GM23338 (cell line): ENCODE data around the gene PTER. TPM values are rescaled to one million over a fixed set of nuclear protein-coding genes. Genes with fewer than 3 reads are reported as not detected.
A peak's percentile ranks its signal among the peaks of the same experiment; 100 is the strongest.

Source experiments
- ATAC-seq: fragments of 200-7000 bp; cut with Tn5 transposase; 3 replicates; pipeline ENCODE4 v1.9.1; 2020
- DNase-seq: peaks from one replicate; pipeline ENCODE4 v3.0.0-alpha.2; 2015; ENCODE audit warnings: low spot score
- H2AFZ ChIP-seq: fragments of 200-600 bp; sonication (generic); 2 replicates; pipeline ENCODE4 v1.8.0; 2016; ENCODE audit warnings: antibody characterized with exemption, mild to moderate bottlenecking, moderate library complexity
- H3F3A ChIP-seq: fragments of 200-600 bp; sonication (generic); replicated peaks from 2 replicates; pipeline ENCODE4 v1.8.0; 2017; ENCODE audit warnings: antibody characterized with exemption, mixed run types, low read depth
- H3K27ac ChIP-seq: fragments of 200-600 bp; sonication (generic); 2 replicates; pipeline ENCODE4 v1.6.1; 2016; ENCODE audit warnings: low read depth
- H3K27me3 ChIP-seq: fragments of 200-600 bp; sonication (generic); 2 replicates; pipeline ENCODE4 v1.8.0; 2016; ENCODE audit warnings: mild to moderate bottlenecking, mixed run types, moderate library complexity; ENCODE audit not compliant: insufficient read depth
- H3K36me3 ChIP-seq: fragments of 200-600 bp; sonication (generic); 2 replicates; pipeline ENCODE4 v1.8.0; 2016; ENCODE audit warnings: mild to moderate bottlenecking; ENCODE audit not compliant: insufficient read depth
- H3K4me1 ChIP-seq: fragments of 200-600 bp; sonication (generic); 2 replicates; pipeline ENCODE4 v1.8.0; 2016; ENCODE audit warnings: mild to moderate bottlenecking, moderate library complexity; ENCODE audit not compliant: insufficient read depth
- H3K4me2 ChIP-seq: fragments of 200-600 bp; sonication (generic); 2 replicates; pipeline ENCODE4 v1.7.1; 2017; ENCODE audit warnings: mixed run types
- H3K4me3 ChIP-seq: fragments of 200-600 bp; sonication (generic); 2 replicates; pipeline ENCODE4 v1.6.1; 2016; ENCODE audit warnings: mixed run types
- H3K79me2 ChIP-seq: fragments of 200-600 bp; sonication (generic); replicated peaks from 2 replicates; pipeline ENCODE4 v1.8.0; 2017; ENCODE audit warnings: mild to moderate bottlenecking; ENCODE audit not compliant: insufficient read depth
- H3K9me2 ChIP-seq: fragments of 200-600 bp; sonication (generic); 2 replicates; pipeline ENCODE4 v1.8.0; 2017; ENCODE audit not compliant: insufficient read depth
- H4K20me1 ChIP-seq: fragments of 200-600 bp; sonication (generic); replicated peaks from 2 replicates; pipeline ENCODE4 v1.8.0; 2017; ENCODE audit warnings: mild to moderate bottlenecking; ENCODE audit not compliant: insufficient read depth
- H3K27ac Mint-ChIP-seq: 2 replicates; pipeline ENCODE4 v1.8.0; 2020; ENCODE audit warnings: inconsistent platforms, mild to moderate bottlenecking, moderate library complexity, mixed read lengths
- H3K27me3 Mint-ChIP-seq: 3 replicates; pipeline ENCODE4 v1.8.0; 2022; ENCODE audit warnings: low read depth, mild to moderate bottlenecking, moderate library complexity, mixed read lengths, inconsistent platforms; ENCODE audit not compliant: insufficient read depth, poor library complexity
- H3K36me3 Mint-ChIP-seq: 3 replicates; pipeline ENCODE4 v1.8.0; 2021; ENCODE audit warnings: low read depth, mild to moderate bottlenecking, inconsistent platforms, moderate library complexity, mixed read lengths
- H3K4me1 Mint-ChIP-seq: 3 replicates; pipeline ENCODE4 v1.8.0; 2020; ENCODE audit warnings: mild to moderate bottlenecking, inconsistent platforms, mixed read lengths
- H3K4me3 Mint-ChIP-seq: 3 replicates; pipeline ENCODE4 v1.8.0; 2021; ENCODE audit warnings: moderate library complexity, mild to moderate bottlenecking, inconsistent platforms, mixed read lengths
- H3K9me3 Mint-ChIP-seq: 3 replicates; pipeline ENCODE4 v1.8.0; 2020; ENCODE audit warnings: moderate library complexity, mild to moderate bottlenecking, inconsistent platforms, mixed read lengths
- CREB1 ChIP-seq: fragments of 250-450 bp; sonication (Bioruptor Pico); IDR thresholded peaks from 2 replicates; pipeline ENCODE4 v1.5.0; 2020; ENCODE audit warnings: low read depth, mild to moderate bottlenecking, moderate library complexity
- EZH2 ChIP-seq: fragments of 200-600 bp; sonication (generic); IDR thresholded peaks from one replicate; pipeline ENCODE4 v1.8.0; 2017; ENCODE audit warnings: antibody characterized with exemption, mild to moderate bottlenecking, low read depth; ENCODE audit not compliant: unreplicated experiment
- NANOG ChIP-seq: IDR thresholded peaks from 2 replicates; pipeline ENCODE4 v1.6.1; 2016; ENCODE audit warnings: antibody characterized with exemption, borderline replicate concordance
- ZNF331 ChIP-seq: fragments of 250-450 bp; sonication (Bioruptor Pico); IDR thresholded peaks from 2 replicates; pipeline ENCODE4 v1.5.0; 2020; ENCODE audit warnings: low read depth, mild to moderate bottlenecking, moderate library complexity
- polyA plus RNA-seq: library from polyadenylated mRNA; unstranded; fragments of >200 nt; fragmentation: Nextera tagmentation; extraction: Ambion mirVana; gene quantifications from 2 replicates; pipeline ENCODE4 v1.2.1, GENCODE V29; 2016
- total RNA-seq: library from RNA; depleted of rRNA; stranded (reverse); fragments of >200 nt; shearing (Covaris generic); gene quantifications from 2 replicates; pipeline ENCODE4 v1.2.3, GENCODE V29; 2014
- TF ChIP-seq, protein P1 (sequence below), 2 experiments: fragments of 200-600 bp in 1 of 2; sonication (generic) in 1 of 2; conservative IDR thresholded peaks; 2 replicates each; pipeline versions ENCODE4 v1.5.1 to v1.6.1; 2016 to 2017; ENCODE audit warnings: antibody characterized with exemption in 2 of 2, low read depth in 2 of 2, mild to moderate bottlenecking in 2 of 2, moderate library complexity in 1 of 2

Gene PTER
- total and polyA plus RNA-seq, 2 experiments from 2014 or later: 4.8 to 4.9 TPM

DNA sequence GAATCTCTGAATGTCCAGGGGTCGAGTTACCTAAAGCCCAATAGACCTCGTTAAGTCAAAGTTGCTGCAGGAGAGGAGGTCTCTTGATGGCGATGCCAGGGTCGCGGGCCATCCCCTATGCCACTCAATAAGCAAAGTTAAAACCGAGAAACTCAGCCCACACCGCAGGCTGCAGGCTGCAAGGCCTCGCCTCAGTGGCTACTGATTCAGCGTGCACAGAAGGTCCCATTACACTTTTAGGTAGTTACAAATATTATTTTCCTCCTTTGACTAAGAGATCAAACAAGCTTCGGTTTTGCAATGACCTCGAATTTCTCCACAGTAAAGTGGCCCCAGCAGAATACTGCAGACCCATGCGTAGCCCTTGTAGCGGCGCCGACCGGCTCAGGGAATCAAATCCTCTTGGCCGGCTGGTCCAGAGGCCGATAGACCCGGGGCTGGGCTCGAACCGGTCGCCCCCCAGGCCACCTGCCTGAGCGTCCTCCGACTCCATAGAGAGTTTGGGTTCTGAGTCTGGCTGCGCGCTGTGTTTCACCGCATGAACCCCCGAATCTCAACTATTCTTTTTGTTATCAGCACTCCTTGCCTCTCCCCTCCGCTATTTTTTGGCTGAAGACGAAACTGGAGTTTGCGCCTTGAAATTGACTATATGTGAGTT, 82.6 kb downstream of the PTER start:
- H4K20me1 ChIP-seq: peaks cover 3% of the 10 kb centered on the region
- H3K4me3 ChIP-seq: peak overlapping the region; percentile 80
- H3K79me2 ChIP-seq: no peaks in the 10 kb centered on the region
- peak overlapping the region; percentile 89 for H2AFZ ChIP-seq
- peaks cover 13% of the 10 kb centered on the region for H3K4me1 ChIP-seq
- no peaks in the 10 kb centered on the region for H3K36me3 ChIP-seq
- peak overlapping the region; percentile 87 for H3K4me3 Mint-ChIP-seq
- no peaks in the 10 kb centered on the region for H3K36me3 Mint-ChIP-seq
- no peaks in the 10 kb centered on the region; the same call in 2 of the 3 replicates for H3K9me3 Mint-ChIP-seq
- H3K27me3 ChIP-seq: peaks cover 61% of the 10 kb centered on the region
- DNase-seq (peak; percentile 39), ATAC-seq (peak; percentile 25)
- peaks cover 35% of the 10 kb centered on the region for H3K27me3 Mint-ChIP-seq
- H3K27ac ChIP-seq: no peak overlapping the region
- H3K9me2 ChIP-seq: no peaks in the 10 kb centered on the region
- no peak for TF ChIP-seq NANOG
- TF ChIP-seq EZH2: peak; percentile 35
- H3K27ac Mint-ChIP-seq: no peak overlapping the region
- no peaks in the 10 kb centered on the region for H3F3A ChIP-seq
- H3K4me1 Mint-ChIP-seq: peaks cover 31% of the 10 kb centered on the region
- peak overlapping the region; percentile 99 for H3K4me2 ChIP-seq

- Histone ChIP-seq H3K4me2 (peak overlapping the region; percentile 99), H3K79me2 (no peaks in the 10 kb centered on the region), H3K27me3 (peaks cover 65% of the 10 kb centered on the region), H3K4me1 (peaks cover 13% of the 10 kb centered on the region), H3K27ac (no peak overlapping the region), H4K20me1 (peaks cover 3% of the 10 kb centered on the region), H2AFZ (peak overlapping the region; percentile 89), H3K9me2 (no peaks in the 10 kb centered on the region), H3K36me3 (no peaks in the 10 kb centered on the region), H3K4me3 (peak overlapping the region; percentile 80), H3F3A (no peaks in the 10 kb centered on the region)
- peak; percentile 59 for DNase-seq
- TF ChIP-seq CREB1 (no peak), ZNF331 (CRISPR knock-in tag) (no peak), EZH2 (peak; percentile 8)
- TF ChIP-seq, protein P1, sequence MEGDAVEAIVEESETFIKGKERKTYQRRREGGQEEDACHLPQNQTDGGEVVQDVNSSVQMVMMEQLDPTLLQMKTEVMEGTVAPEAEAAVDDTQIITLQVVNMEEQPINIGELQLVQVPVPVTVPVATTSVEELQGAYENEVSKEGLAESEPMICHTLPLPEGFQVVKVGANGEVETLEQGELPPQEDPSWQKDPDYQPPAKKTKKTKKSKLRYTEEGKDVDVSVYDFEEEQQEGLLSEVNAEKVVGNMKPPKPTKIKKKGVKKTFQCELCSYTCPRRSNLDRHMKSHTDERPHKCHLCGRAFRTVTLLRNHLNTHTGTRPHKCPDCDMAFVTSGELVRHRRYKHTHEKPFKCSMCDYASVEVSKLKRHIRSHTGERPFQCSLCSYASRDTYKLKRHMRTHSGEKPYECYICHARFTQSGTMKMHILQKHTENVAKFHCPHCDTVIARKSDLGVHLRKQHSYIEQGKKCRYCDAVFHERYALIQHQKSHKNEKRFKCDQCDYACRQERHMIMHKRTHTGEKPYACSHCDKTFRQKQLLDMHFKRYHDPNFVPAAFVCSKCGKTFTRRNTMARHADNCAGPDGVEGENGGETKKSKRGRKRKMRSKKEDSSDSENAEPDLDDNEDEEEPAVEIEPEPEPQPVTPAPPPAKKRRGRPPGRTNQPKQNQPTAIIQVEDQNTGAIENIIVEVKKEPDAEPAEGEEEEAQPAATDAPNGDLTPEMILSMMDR (conservative IDR thresholded peaks at IDR 0.05; ENCODE audit: low read depth in 2 of 2): no peak
- Mint-ChIP-seq H3K9me3 (no peaks in the 10 kb centered on the region; the same call in 2 of the 3 replicates), H3K4me3 (peak overlapping the region; percentile 87), H3K27me3 (peaks cover 35% of the 10 kb centered on the region), H3K4me1 (peaks cover 31% of the 10 kb centered on the region), H3K27ac (no peak overlapping the region), H3K36me3 (no peaks in the 10 kb centered on the region)
- peak; percentile 31 for ATAC-seq
These were observed 83.4 kb downstream of the PTER start for GRCh38 chr10:16519908-16520861.

GRCh38 chr10:16520900-16521299, 84.1 kb downstream of the PTER start:
- Mint-ChIP-seq H3K27ac (no peak overlapping the region), H3K4me1 (peaks cover 31% of the 10 kb centered on the region), H3K4me3 (peak overlapping the region; percentile 66; the same call in 2 of the 3 replicates), H3K36me3 (no peaks in the 10 kb centered on the region), H3K27me3 (peaks cover 35% of the 10 kb centered on the region), H3K9me3 (no peaks in the 10 kb centered on the region; the same call in 2 of the 3 replicates)
- Histone ChIP-seq H3K4me2 (peak overlapping the region; percentile 99), H3F3A (no peaks in the 10 kb centered on the region), H3K27ac (no peak overlapping the region), H3K27me3 (peaks cover 65% of the 10 kb centered on the region), H3K4me3 (peak overlapping the region; percentile 80), H3K9me2 (no peaks in the 10 kb centered on the region), H3K79me2 (no peaks in the 10 kb centered on the region), H3K36me3 (no peaks in the 10 kb centered on the region), H3K4me1 (peaks cover 13% of the 10 kb centered on the region), H2AFZ (peak overlapping the region; percentile 91), H4K20me1 (peaks cover 3% of the 10 kb centered on the region)
- DNase-seq: peak; percentile 65
- peak; percentile 53 for ATAC-seq
- TF ChIP-seq, protein P1 (conservative IDR thresholded peaks at IDR 0.05; ENCODE audit: low read depth in 2 of 2): peak; percentile 16 to 54; a peak in 3 of 4 replicates
- no peak for TF ChIP-seq EZH2
